ENCODE data around the gene TMCC2. TPM values are rescaled to one million over a fixed set of nuclear protein-coding genes. Genes with fewer than 3 reads are reported as not detected.

TMCC2 gene
- total and polyA plus RNA-seq, 2 of the 4 experiments (the other 2 are of a cell fraction), result 2.0 to 4.2 TPM

- Histone ChIP-seq H3K9me3 (ENCODE audit: control insufficient read depth, insufficient read depth, low read length) (no peaks in the 10 kb centered on the region), H2BK15ac (ENCODE audit: low read depth, low read length) (no peak overlapping the region), H2BK20ac (ENCODE audit: low read depth, low read length) (no peak overlapping the region), H3K4me3 (ENCODE audit: insufficient read depth, low read depth, low read length) (no peak overlapping the region), H3K27me3 (ENCODE audit: control insufficient read depth, insufficient read depth, low read length) (no peaks in the 10 kb centered on the region), H3K4me1 (ENCODE audit: control insufficient read depth, insufficient read depth, low read length) (peaks cover 21% of the 10 kb centered on the region), H4K91ac (ENCODE audit: insufficient read depth, low read depth, low read length) (no peak overlapping the region), H2BK120ac (ENCODE audit: low read depth, low read length) (no peak overlapping the region), H3K56ac (ENCODE audit: extremely low read depth, insufficient read depth, low read length) (no peak overlapping the region), H2AK9ac (replicated peaks; ENCODE audit: low read depth, low read length, poor library complexity) (peak overlapping the region; percentile 22), H3K18ac (ENCODE audit: low read depth, low read length) (no peak overlapping the region), H2AFZ (replicated peaks; ENCODE audit: low read length, poor library complexity) (no peak overlapping the region), H3K4ac (ENCODE audit: low read depth, low read length) (no peak overlapping the region), H2AK5ac (ENCODE audit: low read depth, low read length) (0 out of 2 replicates have a peak overlapping the region, but pooled peaks have one; percentile 11), H3K36me3 (ENCODE audit: control insufficient read depth, insufficient read depth, low read length) (no peaks in the 10 kb centered on the region), H4K8ac (ENCODE audit: low read depth in 2 of 2, low read length in 2 of 2) (no peak overlapping the region), H3K23ac (ENCODE audit: low read depth, low read length) (no peak overlapping the region), H3K27ac (ENCODE audit: insufficient read depth, low read length) (no peak overlapping the region), H3K9me1 (ENCODE audit: insufficient read depth, low read length) (peaks cover 12% of the 10 kb centered on the region), H3K14ac (replicated peaks; ENCODE audit: low read depth, low read length) (no peak overlapping the region), H4K5ac (ENCODE audit: low read depth, low read length) (no peak overlapping the region), H4K20me1 (ENCODE audit: insufficient read depth, low read length) (0 out of 2 replicates have a peak, but pooled peaks cover 3% of the 10 kb centered on the region), H3K9ac (ENCODE audit: low read depth, low read length) (no peak overlapping the region), H3K4me2 (ENCODE audit: low read depth, low read length) (no peak overlapping the region), H3K79me1 (ENCODE audit: low read depth in 1 of 2, low read length in 2 of 2) (peaks cover 6 to 8% of the 10 kb centered on the region in 2 experiments; a peak in 2 of 4 replicates), H2BK5ac (ENCODE audit: low read depth, low read length, poor library complexity, severe bottlenecking) (no peak overlapping the region)
- in situ Hi-C loops (cut with MboI; ENCODE audit: low sequenced_read_pairs), result loop anchor here (25.0 kb wide), 1 partner anchor 439 kb away; no protein-coding TSS in a partner anchor
- no TSS peak for BruUV-seq (replicated peaks)
- DNase-seq (no peak), ATAC-seq (ENCODE audit: low read depth) (no peak)
- TF ChIP-seq CHD1 (IDR thresholded peaks at IDR 0.05; ENCODE audit: low read depth, low read length) (no peak), CEBPB (IDR thresholded peaks at IDR 0.05; ENCODE audit: low read depth, low read length) (no peak), MAZ (IDR thresholded peaks at IDR 0.05; ENCODE audit: borderline replicate concordance, low read depth, low read length) (no peak), MXI1 (IDR thresholded peaks at IDR 0.05; ENCODE audit: borderline replicate concordance, low read depth, low read length) (no peak), NFE2L2 (IDR thresholded peaks at IDR 0.05; ENCODE audit: low read depth, low read length) (no peak), RAD21 (IDR thresholded peaks at IDR 0.05; ENCODE audit: low read length) (no peak), ELK1 (IDR thresholded peaks at IDR 0.05; ENCODE audit: borderline replicate concordance, low read depth, low read length) (no peak), RFX5 (IDR thresholded peaks at IDR 0.05; ENCODE audit: low read depth, low read length) (no peak)
- intact Hi-C loops (cut with micrococcal nuclease), result no loop called here
- CTCF ChIA-PET, result no interaction called here
- WGBS, 2 experiments (ENCODE audit: extremely low coverage in 2 of 2, insufficient read length in 1 of 2), result no CpG with 5 or more reads among the region's 5 CpGs
- dilution Hi-C loops (cut with HindIII; ENCODE audit: low sequenced_read_pairs, unreplicated experiment), result no loop called here
- POLR2A ChIA-PET (ENCODE audit: unreplicated experiment), result no interaction called here
Measured at GRCh38 chr1:205251576-205251975, 23.8 kb downstream of the TMCC2 start.
